K562 (cell line): ENCODE results near the gene HOXB4.
"Not testable (repeated sequence)": the region's sequence is repeated elsewhere in the genome, so short reads cannot be mapped to it uniquely, and the experiment has no call there.

Experiments
- JUND ChIP-seq, 2 experiments: IDR thresholded peaks; 2 replicates in 1 of 2; 3 replicates in 1 of 2; pipeline ENCODE4 v1.6.1; 2011; ENCODE audit warnings: borderline replicate concordance in 2 of 2, low read depth in 2 of 2, low read length in 2 of 2, improper control_type of control experiment in 1 of 2, missing biosample characterization in 1 of 2, missing genetic modification characterization in 1 of 2, missing genetic modification reagents in 1 of 2
- RCOR1 ChIP-seq, 2 experiments: IDR thresholded peaks; 2 replicates each; pipeline ENCODE4 v1.6.1; 2012; ENCODE audit warnings: low read depth in 2 of 2, low read length in 2 of 2, borderline replicate concordance in 1 of 2, improper control_type of control experiment in 1 of 2
- TBP ChIP-seq: optimal IDR thresholded peaks from 2 replicates; pipeline ENCODE3; 2011; ENCODE audit warnings: low read depth, low read length, improper control_type of control experiment
- ZNF140 ChIP-seq: fragments of 250-450 bp; sonication (Bioruptor Pico); IDR thresholded peaks from 2 replicates; pipeline ENCODE4 v1.8.0; 2021; ENCODE audit warnings: moderate library complexity, mild to moderate bottlenecking, inconsistent platforms

GRCh38 chr17:48535793-48536559 is 42.2 kb downstream of the HOXB4 start:
- not testable (repeated sequence) for TF ChIP-seq ZNF140 (CRISPR knock-in tag); RCOR1 (IDR thresholded peaks at IDR 0.05; ENCODE audit: borderline replicate concordance in 1 of 2, low read depth in 2 of 2, low read length in 2 of 2); TBP; JUND (IDR thresholded peaks at IDR 0.05; ENCODE audit: borderline replicate concordance, low read depth, low read length); JUND (tag; IDR thresholded peaks at IDR 0.05; ENCODE audit: borderline replicate concordance, low read depth, low read length)
